ENCODE results near the gene DOCK1. TPM values are rescaled to one million over a fixed set of nuclear protein-coding genes. Genes with fewer than 3 reads are reported as not detected.

DOCK1 gene
- total RNA-seq, 4 donors from 2014 or later = 60.6 to 136 (median 92.7) TPM

DNA sequence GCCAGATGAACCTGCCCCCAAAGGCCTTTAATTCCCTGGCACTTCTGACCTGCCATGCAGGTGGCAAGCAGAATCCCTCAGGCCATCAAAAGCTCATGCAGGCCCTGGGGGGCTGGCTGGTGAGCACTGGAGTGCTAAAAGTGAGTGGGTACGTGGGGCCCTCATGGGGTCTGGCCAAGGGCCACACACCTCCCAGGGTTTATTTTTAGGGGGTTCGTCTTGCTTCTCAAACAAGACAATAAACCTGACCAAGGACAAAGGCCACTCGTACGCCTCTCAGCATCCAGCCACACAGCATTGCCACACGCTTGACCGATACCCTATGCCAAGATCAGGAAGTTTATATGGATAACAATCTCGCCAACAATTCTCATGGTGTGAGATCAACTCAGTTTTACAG, 33.1 kb upstream of the DOCK1 start:
- no peaks in the 10 kb centered on the region for H3K4me1 ChIP-seq
- DNase-seq (ENCODE audit: low spot score in 2 of 2) = no peak
- H3K27ac ChIP-seq = no peak overlapping the region
- no peaks in the 10 kb centered on the region for H3K36me3 ChIP-seq
- no peaks in the 10 kb centered on the region for H3K27me3 ChIP-seq
- no peak for TF ChIP-seq POLR2A (IDR thresholded peaks at IDR 0.05)
- TF ChIP-seq POLR2AphosphoS5 (IDR thresholded peaks at IDR 0.05) = no peak
- TF ChIP-seq EP300 (IDR thresholded peaks at IDR 0.05) = no peak
- TF ChIP-seq, protein P1, sequence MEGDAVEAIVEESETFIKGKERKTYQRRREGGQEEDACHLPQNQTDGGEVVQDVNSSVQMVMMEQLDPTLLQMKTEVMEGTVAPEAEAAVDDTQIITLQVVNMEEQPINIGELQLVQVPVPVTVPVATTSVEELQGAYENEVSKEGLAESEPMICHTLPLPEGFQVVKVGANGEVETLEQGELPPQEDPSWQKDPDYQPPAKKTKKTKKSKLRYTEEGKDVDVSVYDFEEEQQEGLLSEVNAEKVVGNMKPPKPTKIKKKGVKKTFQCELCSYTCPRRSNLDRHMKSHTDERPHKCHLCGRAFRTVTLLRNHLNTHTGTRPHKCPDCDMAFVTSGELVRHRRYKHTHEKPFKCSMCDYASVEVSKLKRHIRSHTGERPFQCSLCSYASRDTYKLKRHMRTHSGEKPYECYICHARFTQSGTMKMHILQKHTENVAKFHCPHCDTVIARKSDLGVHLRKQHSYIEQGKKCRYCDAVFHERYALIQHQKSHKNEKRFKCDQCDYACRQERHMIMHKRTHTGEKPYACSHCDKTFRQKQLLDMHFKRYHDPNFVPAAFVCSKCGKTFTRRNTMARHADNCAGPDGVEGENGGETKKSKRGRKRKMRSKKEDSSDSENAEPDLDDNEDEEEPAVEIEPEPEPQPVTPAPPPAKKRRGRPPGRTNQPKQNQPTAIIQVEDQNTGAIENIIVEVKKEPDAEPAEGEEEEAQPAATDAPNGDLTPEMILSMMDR (IDR thresholded peaks at IDR 0.05) = no peak
- H3K4me3 ChIP-seq = no peak overlapping the region
- WGBS = 94% methylated on average over 7 of the region's 7 CpGs
- H3K9me3 ChIP-seq = no peaks in the 10 kb centered on the region

DNA sequence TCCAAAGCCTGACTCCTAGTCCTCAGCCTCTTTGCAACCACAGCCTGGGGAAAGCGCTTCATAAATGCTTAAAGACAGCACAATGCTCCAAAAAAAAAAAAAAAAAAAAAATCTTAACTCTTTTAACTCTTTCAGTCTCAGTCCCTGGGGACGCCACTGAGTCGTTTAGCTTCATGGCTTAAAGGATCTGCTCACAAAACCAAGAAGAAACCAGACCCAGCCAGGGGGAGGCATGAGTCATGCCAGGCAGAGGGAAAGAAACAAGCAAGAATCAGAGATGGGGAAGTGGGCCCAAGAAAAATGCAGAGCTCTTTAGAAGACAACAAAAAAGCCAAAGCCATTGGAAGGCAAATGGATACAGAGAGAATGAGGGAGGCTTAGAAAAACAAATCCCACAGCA, 32.5 kb upstream of the DOCK1 start:
- 70% methylated on average over 3 of the region's 3 CpGs for WGBS

DNA sequence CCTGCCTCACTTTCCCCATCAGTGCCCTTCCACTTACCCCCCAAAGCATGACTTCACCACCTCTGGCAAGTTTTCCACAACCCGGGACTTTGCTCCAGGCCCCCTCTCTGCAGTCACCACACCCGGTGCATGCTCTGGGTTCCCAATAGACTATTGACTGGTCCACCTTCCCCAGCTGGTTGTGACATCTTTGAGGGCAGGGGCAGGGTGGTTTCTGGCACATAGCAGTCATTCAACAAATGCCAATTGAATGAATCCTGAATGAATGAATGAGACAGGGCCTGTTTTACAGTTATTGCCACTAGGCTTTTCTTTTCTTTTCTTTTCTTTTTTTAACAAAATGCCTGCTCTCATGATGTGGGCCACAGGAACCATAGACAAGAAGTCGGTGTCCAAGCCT, 28.8 kb upstream of the DOCK1 start:
- no peaks in the 10 kb centered on the region for H3K4me1 ChIP-seq
- no peak for TF ChIP-seq EP300 (IDR thresholded peaks at IDR 0.05)
- no peak for TF ChIP-seq POLR2A (IDR thresholded peaks at IDR 0.05)
- TF ChIP-seq, protein P1 (IDR thresholded peaks at IDR 0.05) = no peak
- no peak for TF ChIP-seq POLR2AphosphoS5 (IDR thresholded peaks at IDR 0.05)
- no peaks in the 10 kb centered on the region for H3K36me3 ChIP-seq
- no peak for DNase-seq (ENCODE audit: low spot score in 2 of 2)
- WGBS = 71% methylated on average over 3 of the region's 3 CpGs
- no peak overlapping the region for H3K4me3 ChIP-seq
- no peaks in the 10 kb centered on the region for H3K9me3 ChIP-seq
- no peak overlapping the region for H3K27ac ChIP-seq
- peaks cover 4% of the 10 kb centered on the region for H3K27me3 ChIP-seq

More for the DNA sequence above, 32.5 kb upstream of the DOCK1 start:
- TF ChIP-seq, protein P1 (IDR thresholded peaks at IDR 0.05) = no peak
- TF ChIP-seq POLR2A (IDR thresholded peaks at IDR 0.05) (no peak), EP300 (IDR thresholded peaks at IDR 0.05) (no peak), POLR2AphosphoS5 (IDR thresholded peaks at IDR 0.05) (no peak)
- Histone ChIP-seq H3K27me3 (no peaks in the 10 kb centered on the region), H3K4me3 (no peak overlapping the region), H3K36me3 (no peaks in the 10 kb centered on the region), H3K4me1 (no peaks in the 10 kb centered on the region), H3K27ac (no peak overlapping the region), H3K9me3 (no peaks in the 10 kb centered on the region)
- DNase-seq (ENCODE audit: low spot score in 2 of 2) = no peak

DNA sequence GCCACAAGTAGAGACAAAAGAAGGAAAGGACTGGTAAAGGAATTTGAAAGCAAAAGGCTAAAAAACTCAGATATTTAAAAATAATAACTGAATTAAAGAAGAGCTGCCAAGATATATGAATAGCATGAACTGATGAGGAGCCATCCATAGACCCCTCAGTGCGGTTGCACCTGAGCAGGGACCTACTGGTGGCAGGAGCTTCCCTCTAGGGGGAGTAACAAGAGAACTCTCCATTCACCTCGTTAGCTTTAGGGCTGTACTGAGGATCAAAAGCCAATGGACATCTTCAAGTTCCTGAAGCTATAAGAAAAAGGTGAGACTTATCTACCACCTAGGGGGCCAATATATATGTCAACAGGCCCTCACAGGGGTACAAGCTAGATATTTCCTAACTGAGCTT, 27.8 kb upstream of the DOCK1 start:
- no peak overlapping the region for H3K27ac ChIP-seq

DNA sequence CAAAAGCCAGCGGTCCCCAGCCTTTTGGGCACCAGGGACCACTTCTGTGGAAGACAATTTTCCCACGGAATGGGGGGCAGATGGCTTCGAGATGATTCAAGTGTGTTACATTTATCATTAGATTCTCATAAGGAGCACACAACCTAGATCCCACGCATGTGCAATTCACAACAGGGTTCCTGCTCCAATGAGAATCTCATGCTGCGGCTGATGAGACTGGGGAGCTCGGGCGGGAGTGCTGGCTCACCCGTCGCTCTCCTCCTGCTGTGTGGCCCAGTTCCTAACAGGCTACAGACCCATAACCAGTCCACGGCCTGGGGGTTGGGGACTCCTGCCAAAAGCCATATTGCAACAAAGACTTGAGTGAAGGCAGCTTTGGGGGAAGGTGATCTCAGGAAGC, 26.6 kb upstream of the DOCK1 start:
- no peak overlapping the region for H3K4me3 ChIP-seq
- 92% methylated on average over 10 of the region's 10 CpGs for WGBS
- no peaks in the 10 kb centered on the region for H3K4me1 ChIP-seq
- TF ChIP-seq EP300 (IDR thresholded peaks at IDR 0.05) (no peak), POLR2A (IDR thresholded peaks at IDR 0.05) (no peak), POLR2AphosphoS5 (IDR thresholded peaks at IDR 0.05) (no peak)
- TF ChIP-seq, protein P1 (IDR thresholded peaks at IDR 0.05) = no peak
- DNase-seq (ENCODE audit: low spot score in 2 of 2) = no peak
- peaks cover 4% of the 10 kb centered on the region for H3K27me3 ChIP-seq
- no peaks in the 10 kb centered on the region for H3K36me3 ChIP-seq
- no peak overlapping the region for H3K27ac ChIP-seq
- no peaks in the 10 kb centered on the region for H3K9me3 ChIP-seq

More for the DNA sequence above, 27.8 kb upstream of the DOCK1 start:
- no peaks in the 10 kb centered on the region for H3K36me3 ChIP-seq
- 73% methylated on average over 2 of the region's 2 CpGs for WGBS
- H3K4me1 ChIP-seq = no peaks in the 10 kb centered on the region
- TF ChIP-seq, protein P1 (IDR thresholded peaks at IDR 0.05) = no peak
- no peak overlapping the region for H3K4me3 ChIP-seq
- no peaks in the 10 kb centered on the region for H3K9me3 ChIP-seq
- DNase-seq (ENCODE audit: low spot score in 2 of 2) = no peak
- H3K27me3 ChIP-seq = peaks cover 4% of the 10 kb centered on the region
